OCI-LY7 (cell line): Measurements from ENCODE around the gene GCM1. TPM values are rescaled to one million over a fixed set of nuclear protein-coding genes. Genes with fewer than 3 reads are reported as not detected.
A peak's percentile ranks its signal among the peaks of the same experiment; 100 is the strongest.

Source experiments
- BruUV-seq: library from RNA; stranded (reverse); fragments of 400-500 nt; replicated peaks from 2 replicates; lab custom pipeline; 2021; lab: Mats Ljungman, UMichigan
- CTCF ChIA-PET: fragments of 300-600 bp; sonication (Branson Sonifier 250); formaldehyde crosslinking; loops from one replicate; lab custom pipeline; 2022; ENCODE audit warnings: antibody characterized with exemption; ENCODE audit not compliant: unreplicated experiment; lab: Charles Lee
- POLR2A ChIA-PET: fragments of 300-600 bp; sonication (Branson Sonifier 250); formaldehyde crosslinking; loops from one replicate; lab custom pipeline; 2022; ENCODE audit warnings: antibody characterized with exemption; lab: Charles Lee
- DNase-seq: peaks from one replicate; pipeline ENCODE4 v3.0.0-alpha.2; 2015; ENCODE audit warnings: low spot score
- H2AFZ ChIP-seq: fragments of 200-600 bp; sonication (generic), shearing (Covaris generic); 2 replicates; pipeline ENCODE4 v1.6.1; 2014; ENCODE audit warnings: mild to moderate bottlenecking, antibody characterized with exemption, low read length, moderate library complexity
- H3K27ac ChIP-seq: fragments of 200-600 bp; sonication (generic); 2 replicates; pipeline ENCODE4 v1.5.1; 2014; ENCODE audit warnings: mixed run types, low read depth, mild to moderate bottlenecking, moderate library complexity, low read length, inconsistent platforms; ENCODE audit not compliant: poor library complexity, severe bottlenecking
- H3K36me3 ChIP-seq: fragments of 200-600 bp; sonication (generic); 2 replicates; pipeline ENCODE4 v1.6.1; 2014; ENCODE audit warnings: mild to moderate bottlenecking, antibody characterized with exemption, low read length, moderate library complexity, mixed read lengths; ENCODE audit not compliant: insufficient read depth
- H3K4me1 ChIP-seq: fragments of 200-600 bp; sonication (generic); 2 replicates; pipeline ENCODE4 v1.5.1; 2014; ENCODE audit warnings: mild to moderate bottlenecking, low read length; ENCODE audit not compliant: insufficient read depth, poor library complexity, severe bottlenecking
- H3K4me2 ChIP-seq: fragments of 200-600 bp; sonication (generic); 2 replicates; pipeline ENCODE4 v1.6.1; 2014; ENCODE audit warnings: mild to moderate bottlenecking, low read length
- H3K4me3 ChIP-seq: fragments of 200-600 bp; sonication (generic); 2 replicates; pipeline ENCODE4 v1.5.1; 2014; ENCODE audit warnings: mild to moderate bottlenecking, low read depth, low read length; ENCODE audit not compliant: poor library complexity, severe bottlenecking
- H3K79me2 ChIP-seq: fragments of 200-600 bp; sonication (generic); 2 replicates; pipeline ENCODE4 v1.6.1; 2016; ENCODE audit warnings: low read depth, mild to moderate bottlenecking, low read length, moderate library complexity, mixed read lengths; ENCODE audit not compliant: insufficient read depth
- H3K9me2 ChIP-seq: fragments of 200-600 bp; sonication (generic); 2 replicates; pipeline ENCODE4 v1.6.1; 2016; ENCODE audit warnings: mild to moderate bottlenecking, low read length, mixed read lengths; ENCODE audit not compliant: insufficient read depth
- H3K9me3 ChIP-seq: fragments of 200-600 bp; sonication (generic); 2 replicates; pipeline ENCODE4 v1.6.1; 2014; ENCODE audit warnings: mild to moderate bottlenecking, mixed run types, low read length, mixed read lengths
- H4K20me1 ChIP-seq: fragments of 200-600 bp; sonication (generic); 2 replicates; pipeline ENCODE4 v1.6.1; 2014; ENCODE audit warnings: mild to moderate bottlenecking, antibody characterized with exemption, low read length, moderate library complexity, mixed read lengths; ENCODE audit not compliant: insufficient read depth
- CTCF ChIP-seq: fragments of 200-600 bp; sonication (generic); conservative IDR thresholded peaks from 2 replicates; pipeline ENCODE4 v1.5.1; 2014; ENCODE audit warnings: mild to moderate bottlenecking, antibody characterized with exemption, low read length, moderate library complexity, mixed read lengths
- EZH2phosphoT487 ChIP-seq: fragments of 200-600 bp; sonication (generic); IDR thresholded peaks from 2 replicates; pipeline ENCODE4 v1.6.1; 2018; ENCODE audit warnings: low read depth, borderline replicate concordance, mild to moderate bottlenecking, mixed run types, antibody characterized with exemption, low read length, moderate library complexity, mixed read lengths
- intact Hi-C: fragments of 100-400 bp; cut with micrococcal nuclease; formaldehyde crosslinking; loops from one replicate; pipeline ENCODE4 v1.10.0; 2022; ENCODE audit not compliant: unreplicated experiment
- total RNA-seq, 2 experiments: library from RNA; depleted of rRNA in 1 of 2; stranded (reverse); fragments of >200 nt in 1 of 2; shearing (Covaris generic) in 1 of 2; gene quantifications; 2 replicates each; pipeline ENCODE4 v1.2.3, GENCODE V29; 2014 to 2022

The GCM1 gene
- total RNA-seq, 2 experiments from 2014 or later = not detected

DNA sequence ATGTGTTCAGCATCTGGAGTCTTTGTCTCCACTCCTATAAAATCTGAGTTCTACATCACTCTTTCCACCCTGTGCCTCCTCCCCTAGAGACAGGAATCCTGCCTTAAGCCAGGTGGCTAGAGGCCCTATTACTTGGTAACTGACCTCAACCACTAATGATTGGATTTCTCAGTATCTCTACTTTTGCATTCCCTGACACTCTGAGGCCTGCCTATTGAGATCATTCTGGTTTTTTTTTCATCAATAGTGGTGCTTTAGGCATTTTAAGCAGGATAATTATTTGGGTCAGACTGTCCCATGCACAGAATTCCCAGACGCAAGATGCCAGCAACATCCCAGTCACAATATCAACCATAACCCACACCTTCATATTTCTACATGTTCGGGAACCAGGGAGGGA, 3.9 kb upstream of the GCM1 start:
- H3K9me3 ChIP-seq = no peaks in the 10 kb centered on the region
- TF ChIP-seq CTCF (no peak), EZH2phosphoT487 (no peak)
- no peaks in the 10 kb centered on the region for H3K36me3 ChIP-seq
- H3K9me2 ChIP-seq = no peaks in the 10 kb centered on the region
- no peaks in the 10 kb centered on the region for H3K79me2 ChIP-seq
- H4K20me1 ChIP-seq = no peaks in the 10 kb centered on the region
- no peak overlapping the region for H3K27ac ChIP-seq
- DNase-seq = no peak
- CTCF ChIA-PET = interaction anchor here (1.5 kb wide), 1 partner anchor 20 kb away, joined by 4 read pairs; no protein-coding TSS in a partner anchor
- BruUV-seq = no TSS peak
- H3K4me3 ChIP-seq = no peak overlapping the region
- intact Hi-C loops = loop anchor here (5.0 to 10.0 kb wide), 2 partner anchors 330 to 572 kb away; no protein-coding TSS in a partner anchor
- POLR2A ChIA-PET = no interaction called here
- H3K4me2 ChIP-seq = no peak overlapping the region
- no peak overlapping the region for H2AFZ ChIP-seq
- H3K4me1 ChIP-seq = no peaks in the 10 kb centered on the region

GRCh38 chr6:53151676-53152075, 3.0 kb upstream of the GCM1 start:
- no peak for TF ChIP-seq EZH2phosphoT487
- peak; percentile 74 for TF ChIP-seq CTCF
- BruUV-seq = no TSS peak
- H3K4me2 ChIP-seq = no peak overlapping the region
- no peaks in the 10 kb centered on the region for H4K20me1 ChIP-seq
- no peaks in the 10 kb centered on the region for H3K79me2 ChIP-seq
- POLR2A ChIA-PET = interaction anchor here (0.7 kb wide), 1 partner anchor 308 kb away, joined by 3 read pairs; no protein-coding TSS in a partner anchor
- H3K9me2 ChIP-seq = no peaks in the 10 kb centered on the region
- no peak overlapping the region for H3K4me3 ChIP-seq
- no peak overlapping the region for H2AFZ ChIP-seq
- no peaks in the 10 kb centered on the region for H3K9me3 ChIP-seq
- intact Hi-C loops = loop anchor here (5.0 to 10.0 kb wide), 2 partner anchors 331 to 573 kb away; no protein-coding TSS in a partner anchor
- H3K27ac ChIP-seq = no peak overlapping the region
- peak; percentile 35 for DNase-seq
- no peaks in the 10 kb centered on the region for H3K4me1 ChIP-seq
- CTCF ChIA-PET = interaction anchor here (1.5 kb wide), 1 partner anchor 21 kb away, joined by 4 read pairs; no protein-coding TSS in a partner anchor
- H3K36me3 ChIP-seq = no peaks in the 10 kb centered on the region

- CTCF ChIA-PET = no interaction called here
- no peak overlapping the region for H3K4me2 ChIP-seq
- no TSS peak for BruUV-seq
- H3K4me1 ChIP-seq = no peaks in the 10 kb centered on the region
- H4K20me1 ChIP-seq = no peaks in the 10 kb centered on the region
- no peaks in the 10 kb centered on the region for H3K79me2 ChIP-seq
- no peaks in the 10 kb centered on the region for H3K36me3 ChIP-seq
- DNase-seq = no peak
- no peak overlapping the region for H2AFZ ChIP-seq
- no peaks in the 10 kb centered on the region for H3K9me3 ChIP-seq
- H3K9me2 ChIP-seq = no peaks in the 10 kb centered on the region
- no peak for TF ChIP-seq CTCF
- no peak for TF ChIP-seq EZH2phosphoT487
- POLR2A ChIA-PET = interaction anchor here (0.6 kb wide), 1 partner anchor 569 kb away, joined by 4 read pairs; no protein-coding TSS in a partner anchor
- no peak overlapping the region for H3K27ac ChIP-seq
- H3K4me3 ChIP-seq = no peak overlapping the region
- intact Hi-C loops = no loop called here
These were observed 3.8 kb downstream of the GCM1 start for GRCh38 chr6:53144802-53145201.
